ENCODE results near the gene CLDN24. TPM values are rescaled to one million over a fixed set of nuclear protein-coding genes. Genes with fewer than 3 reads are reported as not detected.

CLDN24 gene
- total RNA-seq, 1 experiment from 2014 or later = not detected

- ATAC-seq (no peak), DNase-seq (ENCODE audit: low read depth, low spot score) (no peak)
- Histone ChIP-seq H3K4me2 (ENCODE audit: low read length) (no peak overlapping the region), H3K27ac (ENCODE audit: low read depth, low read length) (no peak overlapping the region), H3K9me3 (ENCODE audit: control insufficient read depth in 1 of 2, insufficient read depth in 1 of 2, low read depth in 1 of 2, low read length in 2 of 2) (no peaks in the 10 kb centered on the region), H3K9me2 (ENCODE audit: insufficient read depth) (no peaks in the 10 kb centered on the region), H3K36me3 (ENCODE audit: control insufficient read depth in 1 of 2, insufficient read depth in 2 of 2, low read length in 2 of 2) (no peaks in the 10 kb centered on the region), H3K4me1 (ENCODE audit: control insufficient read depth in 1 of 2, insufficient read depth in 2 of 2, low read length in 2 of 2) (peaks cover 0 to 4% of the 10 kb centered on the region in 2 experiments; a peak in 1 of 4 replicates), H3K27me3 (ENCODE audit: insufficient read depth, low read length) (no peaks in the 10 kb centered on the region), H3K4me3 (replicated peaks in 1 of 2; ENCODE audit: low read depth in 1 of 2, low read length in 2 of 2) (no peak overlapping the region), H2AFZ (ENCODE audit: low read depth, low read length, poor library complexity, severe bottlenecking) (no peak overlapping the region), H4K20me1 (ENCODE audit: insufficient read depth) (no peaks in the 10 kb centered on the region), H3K79me2 (ENCODE audit: insufficient read depth, low read length) (no peaks in the 10 kb centered on the region), H3K9ac (ENCODE audit: low read length) (no peak overlapping the region)
- CTCF ChIA-PET = no interaction called here
- POLR2A ChIA-PET = no interaction called here
- RAD21 ChIA-PET (ENCODE audit: low non-redundant PET in 1 of 2, low total read pairs in 2 of 2, uncharacterized antibody in 2 of 2, unreplicated experiment in 2 of 2) = no interaction called here
- no peak for TF ChIP-seq SP1 (IDR thresholded peaks at IDR 0.05; ENCODE audit: low read depth)
- no peak for TF ChIP-seq TCF7L2 (IDR thresholded peaks at IDR 0.05; ENCODE audit: borderline replicate concordance, extremely low read depth, insufficient read depth, insufficient read length)
- TF ChIP-seq MAX (IDR thresholded peaks at IDR 0.05) = no peak
- no peak for TF ChIP-seq REST (IDR thresholded peaks at IDR 0.05; ENCODE audit: low read depth)
- no peak for TF ChIP-seq FOSL1 (IDR thresholded peaks at IDR 0.05; ENCODE audit: low read depth)
- no peak for TF ChIP-seq CEBPB (IDR thresholded peaks at IDR 0.05; ENCODE audit: low read depth)
- no TSS peak for BruUV-seq (replicated peaks)
- intact Hi-C loops (cut with micrococcal nuclease) = no loop called here
Measured at GRCh38 chr4:183355405-183355804, 33.2 kb upstream of the CLDN24 start.

GRCh38 chr4:183354219-183354618 is 32.0 kb upstream of the CLDN24 start:
- no peaks in the 10 kb centered on the region for H4K20me1 ChIP-seq (ENCODE audit: insufficient read depth)
- intact Hi-C loops (cut with micrococcal nuclease) = no loop called here
- CTCF ChIA-PET = no interaction called here
- no peaks in the 10 kb centered on the region for H3K9me2 ChIP-seq (ENCODE audit: insufficient read depth)
- H3K4me3 ChIP-seq (replicated peaks in 1 of 2; ENCODE audit: low read depth in 1 of 2, low read length in 2 of 2) = no peak overlapping the region
- no peaks in the 10 kb centered on the region for H3K27me3 ChIP-seq (ENCODE audit: insufficient read depth, low read length)
- no peak overlapping the region for H2AFZ ChIP-seq (ENCODE audit: low read depth, low read length, poor library complexity, severe bottlenecking)
- no peaks in the 10 kb centered on the region for H3K36me3 ChIP-seq (ENCODE audit: control insufficient read depth in 1 of 2, insufficient read depth in 2 of 2, low read length in 2 of 2)
- no peak overlapping the region for H3K27ac ChIP-seq (ENCODE audit: low read depth, low read length)
- no peak for TF ChIP-seq EGR1 (IDR thresholded peaks at IDR 0.05; ENCODE audit: low read depth)
- TF ChIP-seq RAD21 (IDR thresholded peaks at IDR 0.05; ENCODE audit: low read depth) = no peak
- ATAC-seq (no peak), DNase-seq (ENCODE audit: low read depth, low spot score) (no peak)
- no peaks in the 10 kb centered on the region for H3K9me3 ChIP-seq (ENCODE audit: control insufficient read depth in 1 of 2, insufficient read depth in 1 of 2, low read depth in 1 of 2, low read length in 2 of 2)
- no peak overlapping the region for H3K4me2 ChIP-seq (ENCODE audit: low read length)
- no peak overlapping the region for H3K9ac ChIP-seq (ENCODE audit: low read length)
- no TSS peak for BruUV-seq (replicated peaks)
- H3K4me1 ChIP-seq (ENCODE audit: control insufficient read depth in 1 of 2, insufficient read depth in 2 of 2, low read length in 2 of 2) = peaks cover 0 to 5% of the 10 kb centered on the region in 2 experiments; a peak in 1 of 4 replicates
- POLR2A ChIA-PET = no interaction called here
- H3K79me2 ChIP-seq (ENCODE audit: insufficient read depth, low read length) = no peaks in the 10 kb centered on the region
- RAD21 ChIA-PET (ENCODE audit: low non-redundant PET in 1 of 2, low total read pairs in 2 of 2, uncharacterized antibody in 2 of 2, unreplicated experiment in 2 of 2) = no interaction called here
